ENCODE results near the gene PCDHGA4. TPM values are rescaled to one million over a fixed set of nuclear protein-coding genes. Genes with fewer than 3 reads are reported as not detected.
"Not testable (repeated sequence)": the region's sequence is repeated elsewhere in the genome, so short reads cannot be mapped to it uniquely, and the experiment has no call there.

The PCDHGA4 gene
- total and polyA plus RNA-seq, 2 of the 8 experiments (the other 6 are each of a cell fraction or from before 2014, with no cell fraction given): 1.4 to 1.9 TPM

DNA sequence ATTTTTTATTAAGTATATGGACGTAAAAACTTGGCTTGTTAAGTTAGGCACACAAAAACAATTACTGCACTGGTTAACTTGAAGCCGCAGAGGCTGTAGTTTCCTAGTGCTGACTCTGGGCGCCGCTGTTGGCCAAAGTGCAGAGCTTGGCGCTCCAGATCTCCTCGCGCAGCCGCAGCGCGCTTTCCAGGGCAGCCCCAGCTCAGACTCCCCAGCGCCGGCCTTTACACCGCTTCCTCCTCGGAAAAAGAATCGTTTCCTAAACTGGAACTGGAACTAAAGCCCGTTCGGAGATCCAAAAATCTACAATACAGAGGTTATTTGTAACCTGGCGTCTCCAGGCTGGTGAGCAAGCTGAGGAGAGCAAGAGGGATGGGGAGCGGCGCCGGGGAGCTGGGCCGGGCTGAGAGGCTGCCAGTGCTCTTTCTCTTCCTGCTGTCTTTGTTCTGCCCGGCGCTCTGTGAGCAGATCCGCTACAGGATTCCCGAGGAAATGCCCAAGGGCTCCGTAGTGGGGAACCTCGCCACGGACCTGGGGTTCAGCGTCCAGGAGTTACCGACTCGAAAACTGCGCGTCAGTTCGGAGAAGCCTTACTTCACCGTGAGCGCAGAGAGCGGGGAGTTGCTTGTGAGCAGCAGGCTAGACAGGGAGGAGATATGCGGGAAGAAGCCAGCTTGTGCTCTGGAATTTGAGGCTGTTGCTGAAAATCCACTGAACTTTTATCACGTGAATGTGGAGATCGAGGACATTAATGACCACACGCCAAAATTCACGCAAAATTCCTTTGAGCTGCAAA is 43.1 kb downstream of the PCDHGA4 start, which contains the start of gene PCDHGB5:
Gene PCDHGB5 (plus strand): TSS at position 192 of the 796 bp plus-strand sequence. CDS start 181 bp downstream, at position 373.
- H4K8ac ChIP-seq (ENCODE audit: extremely low read depth, insufficient read depth, low read length); H3K23ac ChIP-seq (ENCODE audit: insufficient read length); H4K20me1 ChIP-seq (replicated peaks in 1 of 2; ENCODE audit: control insufficient read depth in 1 of 2, insufficient read depth in 2 of 2, low read length in 2 of 2); H3K23me2 ChIP-seq (ENCODE audit: low read depth, low read length); H2AFZ ChIP-seq (ENCODE audit: low read length); H3K56ac ChIP-seq (replicated peaks; ENCODE audit: insufficient read length, low read depth, low read length); H3K4me1 ChIP-seq (replicated peaks in 1 of 4; ENCODE audit: control insufficient read depth in 3 of 4, insufficient read depth in 4 of 4, low read length in 3 of 4); H2AK5ac ChIP-seq (ENCODE audit: low read depth, low read length); H3K79me1 ChIP-seq (ENCODE audit: low read depth, low read length); H3K4ac ChIP-seq (replicated peaks; ENCODE audit: insufficient read length, low read depth, low read length); H3K27ac ChIP-seq (ENCODE audit: low read depth, low read length); H2BK12ac ChIP-seq (ENCODE audit: low read depth, low read length); DNase-seq (ENCODE audit: low read depth in 1 of 2, low spot score in 2 of 2); H2BK120ac ChIP-seq (replicated peaks; ENCODE audit: low read depth, low read length); H2BK20ac ChIP-seq (ENCODE audit: low read length); H3K4me2 ChIP-seq (ENCODE audit: insufficient read depth in 1 of 2, low read depth in 2 of 2, low read length in 2 of 2); H2BK5ac ChIP-seq (ENCODE audit: low read depth, low read length); H3K18ac ChIP-seq (ENCODE audit: extremely low read depth, low read length); H3K14ac ChIP-seq (ENCODE audit: insufficient read length); H3K9ac ChIP-seq (replicated peaks in 1 of 4; ENCODE audit: extremely low read depth in 1 of 4, low read depth in 3 of 4, low read length in 3 of 4); H4K91ac ChIP-seq (replicated peaks; ENCODE audit: insufficient read length, low read length); H3K79me2 ChIP-seq (ENCODE audit: control insufficient read depth in 1 of 2, insufficient read depth in 2 of 2, low read length in 2 of 2); H2BK15ac ChIP-seq (ENCODE audit: low read length); H4K5ac ChIP-seq (ENCODE audit: insufficient read length, low read depth, low read length); H3K27me3 ChIP-seq (replicated peaks in 1 of 4; ENCODE audit: control insufficient read depth in 3 of 4, extremely low read depth in 1 of 4, insufficient read depth in 3 of 4, low read length in 3 of 4): not testable (repeated sequence)
- FAIRE-seq: peak; percentile 91
- WGBS, 2 experiments (ENCODE audit: extremely low coverage in 1 of 2, insufficient coverage in 1 of 2, insufficient read length in 1 of 2, insufficient replicate concordance in 2 of 2, low coverage in 1 of 2, low lambda C conversion rate in 2 of 2, missing lambda C conversion rate in 1 of 2): 71% methylated on average over 15 of the region's 43 CpGs; no CpG with 5 or more reads in 1 of the 2 experiments
- Histone ChIP-seq H3K9me3 (ENCODE audit: insufficient read depth in 2 of 2, low read depth in 1 of 2, low read length in 1 of 2) (peaks cover 48 to 56% of the 10 kb centered on the region in 2 experiments), H3K4me3 (ENCODE audit: extremely low read depth in 1 of 4, insufficient read depth in 2 of 4, low read depth in 3 of 4, low read length in 4 of 4) (peak within 1 kb of the TSS in 1 of 4 experiments; percentile 46; a peak in 1 of 8 replicates), H3K36me3 (ENCODE audit: control insufficient read depth in 2 of 4, insufficient read depth in 4 of 4, low read length in 3 of 4) (peaks cover 0 to 14% (median 4%) of the 10 kb centered on the region in 4 experiments; a peak in 6 of 8 replicates)
- peak; percentile 17 to 32; a peak in 3 of 4 replicates for TF ChIP-seq RAD21 (IDR thresholded peaks at IDR 0.05 in 1 of 2, conservative IDR thresholded peaks at IDR 0.05 in 1 of 2; ENCODE audit: low read depth in 2 of 2, low read length in 2 of 2)
- TF ChIP-seq, protein P1, sequence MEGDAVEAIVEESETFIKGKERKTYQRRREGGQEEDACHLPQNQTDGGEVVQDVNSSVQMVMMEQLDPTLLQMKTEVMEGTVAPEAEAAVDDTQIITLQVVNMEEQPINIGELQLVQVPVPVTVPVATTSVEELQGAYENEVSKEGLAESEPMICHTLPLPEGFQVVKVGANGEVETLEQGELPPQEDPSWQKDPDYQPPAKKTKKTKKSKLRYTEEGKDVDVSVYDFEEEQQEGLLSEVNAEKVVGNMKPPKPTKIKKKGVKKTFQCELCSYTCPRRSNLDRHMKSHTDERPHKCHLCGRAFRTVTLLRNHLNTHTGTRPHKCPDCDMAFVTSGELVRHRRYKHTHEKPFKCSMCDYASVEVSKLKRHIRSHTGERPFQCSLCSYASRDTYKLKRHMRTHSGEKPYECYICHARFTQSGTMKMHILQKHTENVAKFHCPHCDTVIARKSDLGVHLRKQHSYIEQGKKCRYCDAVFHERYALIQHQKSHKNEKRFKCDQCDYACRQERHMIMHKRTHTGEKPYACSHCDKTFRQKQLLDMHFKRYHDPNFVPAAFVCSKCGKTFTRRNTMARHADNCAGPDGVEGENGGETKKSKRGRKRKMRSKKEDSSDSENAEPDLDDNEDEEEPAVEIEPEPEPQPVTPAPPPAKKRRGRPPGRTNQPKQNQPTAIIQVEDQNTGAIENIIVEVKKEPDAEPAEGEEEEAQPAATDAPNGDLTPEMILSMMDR (IDR thresholded peaks at IDR 0.05; ENCODE audit: control extremely low read depth in 1 of 3, insufficient read depth in 1 of 3, low read depth in 1 of 3, low read length in 3 of 3): peak in 2 of 3 experiments; percentile 29 to 39; a peak in 2 of 4 replicates
- ChIA-PET CTCF (ENCODE audit: partially characterized antibody) (interaction anchor here (0.7 to 4.0 kb wide), 29 partner anchors 9 to 320 kb away, joined by 3 to 34 read pairs (median 5); partner anchors contain the start of genes PCDHB10, PCDHB11, PCDHB15 and PCDHGA10), POLR2A (ENCODE audit: partially characterized antibody) (interaction anchor here (0.6 to 0.9 kb wide), 3 partner anchors 10 to 160 kb away, joined by 3 to 4 read pairs (median 3); no protein-coding TSS in a partner anchor)

Data from H1 (cell line).